IPS-18c (cell line): ENCODE data around the gene MYRFL.
"Not testable (repeated sequence)": the region's sequence is repeated elsewhere in the genome, so short reads cannot be mapped to it uniquely, and the experiment has no call there.

Source experiments
- H3K4me3 ChIP-seq: 2 replicates; pipeline ENCODE4 v1.7.0; 2013; ENCODE audit warnings: low read depth, mild to moderate bottlenecking, low read length, moderate library complexity; ENCODE audit not compliant: insufficient read depth
- H3K9me3 ChIP-seq: one replicate; pipeline ENCODE4 v1.6.1; 2013; ENCODE audit warnings: mild to moderate bottlenecking, low read length, moderate library complexity; ENCODE audit not compliant: control insufficient read depth, insufficient read depth

The MYRFL gene

DNA sequence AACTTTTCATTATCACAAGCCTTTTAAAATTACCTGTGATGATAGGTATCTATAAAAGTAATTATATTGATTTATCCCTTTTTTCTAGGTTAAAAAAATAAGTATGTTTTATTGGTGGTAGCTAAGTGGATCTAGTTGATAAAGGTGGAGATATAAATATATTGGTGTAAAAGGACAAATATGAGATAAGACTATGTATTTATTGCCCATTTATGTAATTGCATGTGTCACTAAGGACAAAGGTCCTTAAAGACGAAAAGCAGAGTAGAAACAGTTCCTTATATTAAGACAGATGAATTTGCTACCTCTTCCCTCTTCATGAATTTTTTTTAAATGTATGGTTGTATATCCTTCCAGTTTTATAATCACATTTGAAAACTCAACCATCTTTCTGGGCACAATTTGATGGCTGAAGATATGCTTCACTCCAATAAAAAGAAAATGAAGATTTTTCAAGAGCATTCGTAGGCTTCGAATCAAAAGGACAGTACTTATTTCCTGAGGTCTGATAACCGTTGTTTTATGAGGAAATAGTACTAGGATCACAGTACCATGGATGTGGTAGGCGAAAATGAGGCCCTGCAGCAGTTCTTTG, at the start of gene MYRFL:
MYRFL (plus strand) TSS at position 262 of the 595 bp plus-strand sequence; CDS start at position 553, 291 bp downstream.
- no peaks in the 10 kb centered on the region for H3K9me3 ChIP-seq
- no peak within 1 kb of the TSS for H3K4me3 ChIP-seq

DNA sequence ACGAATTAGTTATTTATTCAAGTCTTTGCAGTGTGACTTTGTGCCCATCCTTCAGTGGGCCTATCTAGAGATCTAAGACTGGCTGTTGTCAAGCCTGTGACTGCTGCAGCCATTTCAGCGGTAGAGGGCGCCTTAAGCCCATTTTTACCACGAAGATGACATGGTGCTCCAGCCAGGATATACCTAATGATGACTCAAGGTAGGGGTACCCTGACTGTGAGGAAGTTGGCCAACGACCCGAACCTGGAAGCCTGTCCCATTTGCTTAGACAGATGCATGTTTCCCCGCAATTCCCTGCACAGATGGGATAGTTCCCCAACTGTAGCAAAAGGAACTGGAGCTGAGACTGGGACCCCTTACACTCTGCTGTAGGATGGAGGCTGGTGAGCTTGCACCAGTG, 45.1 kb upstream of the MYRFL start:
- no peaks in the 10 kb centered on the region for H3K9me3 ChIP-seq
- no peak overlapping the region for H3K4me3 ChIP-seq

DNA sequence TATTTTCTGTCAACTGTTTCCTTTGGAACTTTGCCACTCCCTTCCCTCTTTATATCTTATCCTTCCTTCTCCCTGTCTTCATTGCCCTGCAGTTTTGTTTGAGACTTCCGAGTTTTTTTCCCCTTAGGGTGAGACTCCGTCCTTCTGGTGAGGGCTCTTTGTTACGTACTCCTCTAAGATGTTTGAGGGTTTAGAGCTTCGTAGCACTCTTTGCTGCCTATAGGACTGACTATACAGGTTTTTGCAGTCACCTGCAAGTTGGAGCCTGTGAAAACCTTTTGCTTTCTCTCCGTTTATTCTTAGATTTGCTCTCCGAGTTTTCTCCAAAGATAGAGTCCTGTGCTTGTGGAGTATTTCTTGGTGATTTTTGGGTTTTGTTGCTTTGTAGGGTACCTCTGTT, 41.7 kb upstream of the MYRFL start:
- H3K4me3 ChIP-seq: no peak overlapping the region

DNA sequence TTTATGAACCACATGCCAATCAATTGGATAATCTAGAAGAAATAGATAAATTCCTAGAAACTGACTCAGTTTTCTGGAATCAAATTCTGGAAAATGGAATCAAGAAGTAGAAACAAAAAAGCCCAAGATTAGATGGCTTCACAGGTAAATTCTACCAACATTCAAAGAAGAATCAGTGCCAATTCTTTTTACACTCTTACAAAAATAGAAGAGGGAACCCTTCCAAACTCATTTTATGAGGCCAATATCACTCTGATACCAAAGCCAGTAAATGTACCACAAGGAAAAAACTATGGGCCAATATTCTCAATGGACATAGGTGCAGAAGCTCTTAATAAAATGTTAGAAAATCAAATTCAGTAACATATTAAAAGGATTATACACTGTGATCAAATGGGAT, 35.7 kb upstream of the MYRFL start:
- no peak overlapping the region for H3K4me3 ChIP-seq
- H3K9me3 ChIP-seq: no peaks in the 10 kb centered on the region

More for the DNA sequence above, 41.7 kb upstream of the MYRFL start:
- H3K9me3 ChIP-seq: no peaks in the 10 kb centered on the region

DNA sequence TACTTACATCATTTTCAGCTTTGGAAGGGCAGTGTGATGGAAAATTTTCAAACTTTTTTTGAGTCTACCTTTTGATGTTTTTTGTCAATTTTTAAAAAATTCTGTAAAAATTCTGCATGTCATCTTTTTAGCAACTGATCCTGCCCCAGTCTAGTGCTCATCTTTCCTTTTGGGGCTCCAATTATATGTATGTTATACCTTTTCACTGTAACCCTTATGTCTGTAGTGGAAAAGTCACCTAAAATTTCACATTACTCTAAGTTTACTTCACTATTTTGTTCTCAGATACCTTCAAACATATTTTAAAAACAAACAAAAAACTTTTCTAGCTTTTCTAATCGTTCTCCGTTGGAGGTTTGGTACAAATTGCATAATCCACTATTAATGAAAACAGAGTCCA, 32.5 kb upstream of the MYRFL start:
- no peaks in the 10 kb centered on the region for H3K9me3 ChIP-seq
- H3K4me3 ChIP-seq: no peak overlapping the region

DNA sequence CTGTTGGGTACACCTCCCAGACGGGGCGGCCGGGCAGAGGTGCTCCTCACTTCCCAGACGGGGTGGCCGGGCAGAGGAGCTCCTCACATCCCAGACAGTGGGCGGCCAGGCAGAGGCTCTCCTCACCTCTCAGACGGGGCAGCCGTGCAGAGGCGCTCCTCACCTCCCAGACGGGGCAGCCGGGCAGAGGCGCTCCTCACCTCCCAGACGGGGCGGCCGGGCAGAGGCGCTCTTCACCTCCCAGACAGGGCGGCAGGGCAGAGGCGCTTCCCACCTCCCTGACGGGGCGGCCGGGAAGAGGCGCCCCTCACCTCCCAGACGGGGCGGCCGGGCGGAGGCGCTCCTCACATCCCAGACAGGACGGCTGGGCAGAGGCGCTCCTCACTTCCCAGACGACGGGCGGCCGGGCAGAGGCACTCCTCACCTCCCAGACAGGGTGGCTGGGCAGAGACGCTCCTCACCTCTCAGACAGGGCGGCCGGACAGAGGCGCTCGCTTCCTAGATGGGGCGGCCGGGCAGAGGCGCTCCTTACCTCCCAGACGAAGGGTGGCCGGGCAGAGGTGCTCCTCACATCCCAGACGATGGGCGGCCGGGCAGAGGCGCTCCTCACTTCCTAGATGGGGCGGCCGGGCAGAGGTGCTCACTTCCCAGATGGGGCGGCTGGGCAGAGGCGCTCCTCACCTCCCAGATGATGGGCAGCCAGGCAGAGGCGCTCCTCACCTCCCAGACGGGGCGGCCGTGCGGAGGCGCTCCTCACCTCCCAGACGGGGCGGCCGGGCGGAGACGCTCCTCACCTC, 17.7 kb upstream of the MYRFL start:
- not testable (repeated sequence) for H3K4me3 ChIP-seq, H3K9me3 ChIP-seq

DNA sequence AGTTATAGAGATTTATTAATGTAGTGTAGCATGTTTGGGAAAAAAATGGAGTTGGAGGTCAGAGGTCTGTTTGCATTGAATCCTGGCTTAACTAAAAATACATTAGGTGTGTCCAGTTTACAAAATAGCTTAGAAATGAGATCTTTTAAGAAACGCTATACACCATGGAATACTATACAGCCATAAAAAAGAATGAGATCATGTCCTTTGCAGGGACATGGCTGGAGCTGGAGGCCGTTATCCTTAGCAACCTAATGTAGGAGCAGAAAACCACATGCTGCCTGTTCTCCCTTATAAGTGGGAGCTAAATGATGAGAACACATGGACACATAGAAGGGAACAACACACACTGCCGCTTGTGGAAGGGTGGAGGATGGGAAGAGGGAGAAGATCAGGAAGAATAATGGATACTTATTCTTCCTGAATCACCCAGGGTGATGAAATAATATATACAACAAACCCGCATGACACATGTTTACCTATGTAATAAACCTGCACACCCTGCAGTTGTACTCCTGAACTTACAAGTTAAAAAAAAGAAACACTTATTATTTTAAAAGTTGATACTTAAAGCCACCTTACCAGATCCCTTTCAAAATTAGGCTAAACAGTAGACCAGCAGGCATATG, 14.0 kb upstream of the MYRFL start:
- Histone ChIP-seq H3K9me3 (peaks cover 3% of the 10 kb centered on the region), H3K4me3 (no peak overlapping the region)

DNA sequence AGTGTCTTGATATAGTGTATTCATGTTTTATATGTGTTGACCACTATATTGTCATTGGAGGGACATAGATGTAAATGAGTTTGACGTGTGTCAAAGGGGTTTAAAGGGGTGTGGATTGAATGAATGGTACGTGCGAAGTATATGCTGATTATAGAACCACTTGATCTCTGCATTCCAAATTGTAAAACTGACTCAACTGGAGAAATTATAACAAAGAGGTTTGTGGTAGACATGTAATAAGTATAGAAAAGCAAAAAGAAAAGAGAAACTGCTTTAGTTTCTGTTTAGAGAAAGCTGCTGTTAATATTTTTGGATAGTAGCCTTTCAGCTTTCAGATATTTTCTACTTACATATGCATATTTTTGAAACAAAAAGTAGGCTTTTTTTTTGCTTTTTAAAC, 8.9 kb upstream of the MYRFL start:
- H3K9me3 ChIP-seq: no peaks in the 10 kb centered on the region
- H3K4me3 ChIP-seq: no peak overlapping the region

DNA sequence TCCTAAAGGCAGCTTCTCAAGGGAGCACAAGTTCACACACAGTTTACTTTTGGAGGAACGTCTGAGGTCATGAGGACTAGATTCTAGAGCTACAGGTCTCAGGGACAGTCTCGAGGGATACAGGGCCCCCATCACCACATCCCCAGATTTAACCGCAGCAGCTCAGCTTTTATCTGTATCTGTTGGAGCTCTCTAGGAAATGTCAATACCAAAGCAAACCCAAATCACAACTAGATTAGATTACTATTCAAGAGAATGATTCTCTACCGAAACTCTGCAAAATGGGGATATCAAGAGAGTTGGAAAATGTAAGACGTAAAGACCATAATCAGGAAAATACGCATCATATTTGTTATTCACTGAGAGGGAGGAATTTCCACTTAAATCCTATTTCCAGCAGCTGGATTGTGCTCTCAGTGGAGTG, 4.0 kb upstream of the MYRFL start:
- Histone ChIP-seq H3K9me3 (no peaks in the 10 kb centered on the region), H3K4me3 (no peak overlapping the region)

DNA sequence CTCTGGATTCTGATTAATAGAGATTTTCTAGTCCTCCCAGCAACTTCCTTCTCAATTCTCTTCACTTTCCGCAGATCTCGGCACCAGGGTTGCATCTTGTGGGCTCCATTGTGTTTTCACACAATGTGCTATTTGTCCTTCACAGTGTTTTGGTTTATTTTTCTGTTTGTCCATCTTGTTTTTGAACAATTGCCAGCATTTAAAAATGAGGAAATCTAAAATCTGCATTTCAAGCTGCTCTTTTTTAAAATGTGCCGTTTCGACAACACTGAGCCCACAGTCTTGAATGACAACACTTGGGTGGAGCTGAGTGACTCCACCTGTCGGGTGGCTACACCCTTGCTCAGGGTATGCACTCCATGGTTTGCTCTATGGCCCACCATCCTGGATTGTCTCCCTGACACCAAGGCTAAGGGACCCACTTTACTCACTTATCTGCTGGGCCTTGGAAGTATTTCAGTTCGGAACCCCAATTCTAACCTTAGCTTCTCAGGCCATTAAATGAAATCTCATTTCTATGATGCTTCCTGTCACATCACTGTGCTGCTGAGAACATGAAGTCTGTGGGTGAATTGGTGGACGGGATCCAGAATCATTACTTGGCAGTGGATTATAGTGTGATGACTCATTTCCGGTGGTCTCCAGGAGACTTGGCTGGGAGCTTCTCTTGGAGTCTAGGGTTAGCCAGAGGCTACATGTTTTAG, 3.4 kb upstream of the MYRFL start:
- no peak overlapping the region for H3K4me3 ChIP-seq

DNA sequence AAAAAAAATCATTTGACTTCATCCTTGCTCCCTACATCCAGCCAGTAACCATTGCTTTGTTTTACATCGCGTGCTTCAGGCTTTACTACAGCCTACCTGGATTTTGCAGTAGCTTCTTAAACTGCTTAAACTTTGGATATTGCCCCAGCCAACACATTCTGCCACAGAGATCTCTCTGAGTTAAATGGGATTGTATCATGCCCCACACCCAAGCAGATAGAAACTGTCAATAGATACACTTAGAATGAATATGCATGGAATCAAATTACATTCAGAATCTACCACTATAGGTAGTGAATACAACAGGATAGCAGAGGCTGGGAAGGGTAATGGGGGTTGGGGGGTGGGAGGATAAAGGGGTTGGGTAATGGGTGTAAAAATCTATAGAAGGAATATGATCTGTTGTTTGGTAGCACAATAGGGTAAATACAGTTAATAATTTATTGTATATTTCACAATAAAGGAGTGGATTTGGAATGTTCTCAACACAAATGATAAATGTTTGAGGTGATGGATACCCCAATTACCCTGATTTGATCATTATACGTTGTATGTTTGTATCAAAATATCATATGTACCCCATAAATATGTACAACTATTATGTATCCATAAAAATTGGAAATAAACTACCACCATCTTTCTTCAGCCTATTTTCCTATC, 2.7 kb upstream of the MYRFL start:
- Histone ChIP-seq H3K9me3 (no peaks in the 10 kb centered on the region), H3K4me3 (no peak overlapping the region)

More for the DNA sequence above, 3.4 kb upstream of the MYRFL start:
- no peaks in the 10 kb centered on the region for H3K9me3 ChIP-seq

DNA sequence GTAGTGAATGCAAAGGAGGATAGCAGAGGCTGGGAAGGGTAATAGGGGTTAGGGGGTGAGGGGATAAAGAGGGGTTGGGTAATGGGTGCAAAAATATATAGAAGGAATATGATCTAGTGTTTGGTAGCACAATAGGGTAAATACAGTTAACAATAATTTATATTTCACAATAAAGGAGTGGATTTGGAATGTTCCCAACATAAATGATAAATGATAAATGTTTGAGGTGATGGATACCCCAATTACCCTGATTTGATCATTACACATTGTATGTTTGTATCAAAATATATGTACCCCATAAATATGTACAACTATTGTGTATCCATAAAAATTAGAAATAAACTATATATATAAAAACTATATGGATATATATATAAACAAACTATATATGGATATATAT, 999 bp upstream of the MYRFL start:
- Histone ChIP-seq H3K9me3 (no peaks in the 10 kb centered on the region), H3K4me3 (no peak overlapping the region)

DNA sequence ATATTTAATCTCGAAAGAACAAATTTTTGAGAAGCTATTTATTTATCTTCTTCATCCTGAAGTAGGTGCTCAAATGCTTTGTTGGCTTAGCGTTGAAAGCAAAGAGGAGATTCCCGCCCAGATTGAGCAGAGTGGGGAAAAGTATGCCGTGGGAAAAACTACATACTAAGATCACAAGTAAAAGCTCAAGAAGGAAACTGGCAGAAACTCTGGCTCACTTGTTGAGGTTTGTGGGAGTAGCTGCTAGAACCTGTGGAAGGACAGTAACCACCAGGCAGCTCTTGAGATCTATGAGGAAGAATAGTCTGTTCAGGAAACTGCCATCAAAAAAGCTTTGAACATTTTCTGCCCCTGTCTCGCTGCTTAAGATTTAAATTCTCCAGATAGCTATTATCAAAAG, 3.9 kb downstream of the MYRFL start:
- no peak overlapping the region for H3K4me3 ChIP-seq
- H3K9me3 ChIP-seq: no peaks in the 10 kb centered on the region

DNA sequence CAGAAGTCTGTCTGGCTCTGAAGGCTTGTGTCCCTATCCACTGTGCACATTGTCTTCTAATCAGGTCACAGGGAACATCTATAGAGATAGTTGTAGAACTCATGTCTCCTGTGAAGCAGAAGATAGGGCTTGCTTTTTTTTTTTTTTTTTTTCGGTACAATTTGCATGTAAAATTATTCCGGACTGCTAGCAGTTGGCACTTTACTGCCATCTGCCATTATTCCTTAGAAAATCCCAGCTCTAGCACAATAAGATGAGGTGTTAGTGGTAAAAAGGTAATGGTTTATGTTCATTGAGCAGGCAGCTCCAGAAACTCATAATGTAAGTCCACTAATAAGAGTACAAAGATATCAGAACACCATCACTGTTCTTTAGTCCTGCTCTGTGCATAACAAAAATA, 8.7 kb downstream of the MYRFL start:
- no peak overlapping the region for H3K4me3 ChIP-seq
- H3K9me3 ChIP-seq: no peaks in the 10 kb centered on the region

DNA sequence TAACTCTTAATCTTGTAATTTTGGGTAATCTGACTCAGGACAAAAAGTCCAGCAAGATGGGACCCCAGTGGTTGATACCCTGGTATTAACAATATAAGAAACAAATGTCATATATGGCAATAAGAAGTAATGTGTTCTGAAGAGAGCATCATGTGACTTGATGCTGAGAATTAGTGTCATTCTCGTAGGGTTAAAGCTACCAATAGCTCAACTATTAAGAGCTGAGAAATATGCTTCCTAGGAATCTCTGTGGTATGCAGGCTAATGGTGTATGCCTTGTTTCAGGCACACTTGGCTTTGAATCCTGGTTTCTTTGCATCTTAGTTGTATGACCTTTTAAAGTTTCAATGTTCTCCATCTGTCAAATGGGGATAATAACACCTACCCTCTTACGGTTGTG, 9.1 kb downstream of the MYRFL start:
- Histone ChIP-seq H3K4me3 (no peak overlapping the region), H3K9me3 (no peaks in the 10 kb centered on the region)

DNA sequence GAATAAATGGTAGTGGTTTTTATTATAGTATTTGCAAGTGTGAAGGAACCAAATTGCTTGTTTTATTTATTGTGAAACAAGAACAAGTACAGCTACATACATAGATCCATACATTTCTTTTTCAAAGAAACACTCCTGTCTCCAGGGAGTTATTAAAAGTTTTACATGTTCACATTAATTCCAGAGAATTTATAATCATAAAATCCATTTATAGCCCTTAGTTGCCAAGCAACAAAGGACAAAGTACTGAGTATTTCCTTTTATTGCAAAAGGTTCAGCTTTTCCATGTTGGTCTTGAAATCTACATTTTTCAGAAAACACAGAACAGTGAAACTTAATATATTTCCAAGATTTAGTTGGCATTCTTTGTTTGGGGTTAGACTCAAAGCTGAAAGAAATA, 9.5 kb downstream of the MYRFL start:
- Histone ChIP-seq H3K9me3 (no peaks in the 10 kb centered on the region), H3K4me3 (no peak overlapping the region)

DNA sequence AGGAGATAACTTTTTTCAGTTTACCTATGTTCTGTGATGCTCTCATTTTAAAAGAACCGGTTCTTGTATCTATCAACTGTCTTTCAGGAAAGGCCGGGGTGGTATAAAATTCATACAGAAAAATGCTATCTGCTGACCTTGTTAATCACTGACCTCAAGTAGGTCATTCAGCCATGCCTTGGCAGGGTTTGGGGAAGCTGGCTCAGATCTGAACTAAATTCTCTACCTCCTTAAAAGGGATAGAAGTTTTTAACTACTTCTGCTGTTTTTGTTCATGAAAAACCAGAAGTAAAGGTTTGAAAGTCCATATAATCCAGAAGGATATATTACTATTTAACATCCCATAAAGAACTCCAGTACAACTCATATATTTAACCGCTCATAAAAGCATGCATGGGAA, 10.1 kb downstream of the MYRFL start:
- Histone ChIP-seq H3K9me3 (no peaks in the 10 kb centered on the region), H3K4me3 (no peak overlapping the region)
